ENCODE measurements around the gene BANP.

The BANP gene

GRCh38 chr16:87952751-87953150 is 1.5 kb downstream of the BANP start:
- no peak for DNase-seq

- DNase-seq, result no peak
These were observed 2.3 kb downstream of the BANP start for GRCh38 chr16:87953308-87954215.

DNA sequence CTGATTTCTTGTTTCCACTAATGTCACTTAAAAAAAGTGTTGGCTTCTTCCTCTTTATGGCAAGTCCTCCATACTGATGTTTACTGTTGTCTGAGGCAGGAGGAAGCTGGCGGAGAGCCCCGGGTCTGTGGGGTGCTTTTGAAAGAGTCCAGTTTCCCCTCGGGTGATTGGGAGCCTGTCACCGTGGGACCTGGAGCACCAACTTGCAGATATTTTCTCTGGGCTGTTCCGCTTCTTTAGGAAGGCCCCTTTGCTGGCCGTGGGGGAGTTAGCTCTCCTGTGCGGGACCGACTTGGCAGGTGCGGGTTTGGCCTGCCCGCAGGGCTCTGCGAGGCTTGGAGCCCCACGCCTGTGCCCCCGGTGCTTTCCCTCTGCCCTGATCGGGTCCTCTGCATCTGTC is 3.1 kb downstream of the BANP start:
- DNase-seq, result no peak

- DNase-seq, result no peak
These were observed 3.6 kb downstream of the BANP start for GRCh38 chr16:87954826-87955225.

- no peak for DNase-seq
These were observed 4.3 kb downstream of the BANP start for GRCh38 chr16:87955302-87956097.

GRCh38 chr16:87956098-87956364 is 4.8 kb downstream of the BANP start:
- no peak for DNase-seq

- no peak for DNase-seq
These were observed 5.4 kb downstream of the BANP start for GRCh38 chr16:87956365-87957231.

DNA sequence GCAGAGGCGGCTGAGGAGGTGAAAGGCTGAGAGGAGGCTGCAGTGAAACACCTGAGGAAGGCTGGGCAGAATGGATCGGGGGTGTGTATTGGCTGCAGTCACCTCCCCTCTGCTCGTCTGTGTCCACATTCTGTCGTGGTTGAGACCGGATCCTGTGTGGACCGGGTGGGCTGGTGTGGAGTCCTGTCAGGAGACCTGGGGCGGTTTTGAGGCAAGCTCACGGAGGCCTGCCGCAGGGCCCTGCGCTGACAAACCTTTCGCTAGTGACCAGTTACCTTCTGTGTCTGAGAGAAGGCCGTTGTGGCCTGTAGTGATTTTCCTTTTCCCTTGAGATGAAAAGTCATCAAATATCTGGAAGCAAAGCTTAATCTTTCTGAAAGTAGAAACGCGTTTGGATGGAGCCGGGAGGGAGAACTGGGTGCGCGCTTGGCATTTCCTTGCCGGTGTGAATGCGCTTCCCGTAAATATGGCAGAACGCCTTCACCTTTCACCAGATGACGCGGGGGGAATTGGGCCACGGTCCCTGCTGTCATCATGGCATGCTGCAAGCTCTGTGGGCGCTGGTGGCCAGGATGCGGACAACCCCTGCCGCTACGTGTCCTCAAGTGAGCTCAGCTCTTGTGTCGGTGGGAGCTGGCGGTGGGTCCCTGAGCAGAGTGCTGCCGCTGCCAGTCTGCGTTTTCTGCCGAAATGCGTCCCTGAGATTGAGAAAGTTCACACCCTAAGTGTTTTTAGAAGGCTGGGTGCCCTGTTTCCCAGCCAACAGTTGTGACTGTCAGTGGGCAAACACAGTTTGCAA is 6.3 kb downstream of the BANP start:
- DNase-seq, result no peak

DNA sequence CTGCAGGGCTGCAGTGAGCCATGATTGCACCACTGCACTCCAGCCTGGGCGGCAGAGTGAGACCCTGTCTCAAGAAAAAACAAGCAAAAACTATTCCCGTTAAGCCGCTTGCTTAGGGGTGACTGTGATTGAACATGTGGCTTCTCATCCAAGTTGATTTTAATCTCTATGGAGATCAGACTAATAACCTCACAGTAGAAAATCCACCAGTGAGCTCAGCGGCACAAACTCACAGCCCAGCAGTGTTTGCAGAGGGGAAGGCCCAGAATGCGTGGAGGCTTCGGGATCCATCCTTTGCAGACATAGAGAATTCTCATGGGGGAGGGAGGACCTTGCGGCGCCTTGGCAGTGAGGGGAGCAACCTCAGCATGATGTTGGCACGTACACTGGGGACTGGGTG is 7.4 kb downstream of the BANP start:
- no peak for DNase-seq

GRCh38 chr16:87959391-87959990 is 8.3 kb downstream of the BANP start:
- DNase-seq, result no peak

DNA sequence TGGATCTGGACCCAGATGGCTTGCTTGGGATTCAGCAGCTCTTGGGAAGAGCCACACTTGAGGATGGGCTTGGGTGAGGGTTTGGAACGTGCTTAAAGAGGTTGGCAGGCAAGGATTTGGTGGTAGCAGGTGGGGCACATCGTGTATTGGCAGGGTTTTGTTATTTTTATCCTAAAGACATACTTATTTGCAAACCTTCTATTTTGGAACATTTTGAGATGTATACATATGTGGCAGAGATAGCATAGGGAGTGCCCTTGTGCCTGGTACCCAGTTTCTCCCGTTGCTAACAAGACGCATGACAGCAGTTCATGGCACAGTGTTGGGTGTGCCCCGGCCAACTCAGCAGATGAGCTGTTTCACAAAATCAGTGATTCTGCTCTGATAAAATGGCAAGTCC is 9.1 kb downstream of the BANP start:
- no peak for DNase-seq

- DNase-seq, result no peak
These were observed 9.6 kb downstream of the BANP start for GRCh38 chr16:87960852-87961251.

DNA sequence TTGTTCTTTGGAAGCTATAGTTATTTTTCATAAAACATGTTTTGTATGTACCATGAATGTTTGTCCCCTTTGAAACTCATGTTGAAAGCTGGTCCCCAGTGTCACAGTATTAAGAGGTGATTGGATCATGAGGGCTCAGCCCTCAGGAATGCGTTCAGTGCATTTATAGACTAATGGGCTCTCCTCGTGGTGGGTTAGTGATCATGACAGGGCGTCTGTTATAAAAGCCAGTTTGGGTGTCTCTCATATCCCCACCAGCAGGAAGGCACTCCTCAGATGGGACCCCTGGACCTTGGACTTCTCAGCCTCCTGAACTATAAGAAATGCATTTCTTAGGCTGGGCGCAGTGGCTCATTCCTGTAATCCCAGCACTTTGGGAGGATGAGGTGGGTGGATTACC is 10.4 kb downstream of the BANP start:
- DNase-seq, result no peak

DNA sequence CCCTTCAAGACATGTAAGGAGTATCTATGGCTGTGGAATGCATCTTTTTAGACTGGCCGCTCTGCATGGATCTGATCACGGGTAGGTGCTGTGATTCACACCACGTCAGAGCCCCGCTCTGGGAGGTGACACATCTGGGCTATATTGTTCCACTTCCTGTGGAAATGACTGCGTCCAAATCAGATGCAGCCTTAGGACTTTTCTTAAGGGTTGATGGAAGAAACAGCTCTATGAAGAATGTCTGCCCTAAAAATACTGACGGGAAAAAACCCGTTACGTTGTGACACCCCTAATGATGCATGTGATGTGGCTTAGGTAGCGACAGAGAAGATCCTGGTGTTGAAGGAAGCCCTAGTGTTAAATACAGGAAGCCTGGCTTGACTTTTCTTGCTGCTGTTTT is 12.2 kb downstream of the BANP start:
- no peak for DNase-seq

DNA sequence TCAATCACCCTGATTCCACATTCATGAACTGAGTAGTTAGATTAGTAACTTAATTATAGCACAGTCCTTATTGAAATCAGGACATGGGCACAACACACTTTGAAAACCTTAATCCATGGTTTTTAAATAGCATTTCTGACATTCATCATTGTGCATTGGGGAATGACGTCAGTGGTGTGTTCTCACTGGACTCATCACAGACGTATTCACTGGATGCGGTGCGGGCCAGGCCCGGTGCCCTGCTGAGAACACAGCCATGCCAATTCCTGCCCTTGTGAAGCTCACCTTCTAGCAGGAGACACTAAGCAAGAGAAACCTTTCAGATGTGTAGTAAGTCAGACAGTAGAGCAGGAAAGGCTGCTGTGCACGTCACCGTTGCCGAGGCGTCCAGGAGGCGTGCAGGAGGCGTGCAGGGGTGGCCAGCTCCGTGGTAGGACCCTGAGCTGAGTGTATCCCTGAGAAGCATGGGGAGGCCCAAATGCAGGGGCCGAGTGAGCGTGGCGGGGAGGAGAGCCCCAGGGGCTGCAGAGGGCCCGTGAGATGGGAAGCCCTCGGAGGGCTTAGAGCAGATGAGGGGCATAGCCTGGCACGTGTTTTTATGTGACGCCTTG is 12.9 kb downstream of the BANP start:
- DNase-seq, result no peak

GRCh38 chr16:87965417-87965816 is 14.2 kb downstream of the BANP start:
- DNase-seq, result no peak

DNA sequence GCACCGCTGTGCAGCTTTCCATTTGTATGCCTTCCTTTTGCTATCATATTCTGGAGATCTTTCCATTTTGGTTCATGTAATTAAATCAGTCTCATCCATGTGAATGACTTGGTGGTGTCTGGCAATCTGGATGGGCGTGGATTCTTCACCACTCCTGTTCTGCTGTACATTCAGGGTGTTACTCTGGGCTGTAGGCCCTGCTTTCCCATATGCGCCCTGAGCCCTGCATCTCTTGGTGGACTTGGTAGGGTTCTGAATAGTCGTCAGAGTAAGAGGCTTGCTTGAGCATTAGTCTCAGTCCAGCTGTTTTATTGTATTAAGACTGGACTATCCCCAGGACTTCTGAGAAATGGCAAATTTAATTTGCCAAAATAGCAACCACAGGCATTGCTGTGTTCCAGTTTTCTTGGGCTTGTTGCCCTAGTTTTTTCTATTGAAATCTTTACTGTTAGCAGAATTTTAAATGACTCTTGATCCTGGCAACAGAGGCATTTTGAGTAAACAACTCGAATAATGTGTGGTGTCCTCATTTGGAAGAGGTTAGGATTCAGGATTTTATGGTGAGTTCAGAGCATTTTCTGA is 14.9 kb downstream of the BANP start:
- DNase-seq, result no peak

- DNase-seq, result no peak
These were observed 15.5 kb downstream of the BANP start for GRCh38 chr16:87966685-87967185.

DNA sequence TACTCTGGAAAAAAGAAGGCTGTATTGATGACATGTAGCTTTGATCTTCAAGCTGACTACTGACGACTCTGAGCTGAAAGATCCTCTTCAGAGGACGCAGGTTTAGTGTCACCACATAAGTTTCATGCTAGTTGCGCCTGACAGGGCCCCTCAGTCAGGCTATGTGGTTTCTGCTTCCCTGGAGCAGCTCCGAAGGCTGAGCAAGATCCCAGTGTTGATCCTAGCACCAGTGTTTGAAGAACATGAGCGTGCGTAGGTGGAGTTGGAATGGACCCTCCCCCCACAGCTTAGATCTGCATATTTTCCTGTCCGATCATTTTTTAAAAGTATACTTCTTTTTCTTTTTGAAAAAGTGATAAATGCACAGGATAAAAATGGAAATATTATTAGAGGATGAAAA is 17.3 kb downstream of the BANP start:
- DNase-seq, result no peak

GRCh38 chr16:87970186-87970585 is 19.0 kb downstream of the BANP start:
- DNase-seq, result no peak

GRCh38 chr16:87971933-87972332 is 20.7 kb downstream of the BANP start:
- no peak for DNase-seq

Data from DMS 273 treated with DMSO at 0.1 percent for 48 hours (cell line).